ENCODE results near the gene PWWP3B. TPM values are rescaled to one million over a fixed set of nuclear protein-coding genes. Genes with fewer than 3 reads are reported as not detected.

Gene PWWP3B
- polyA plus RNA-seq, 1 donor (not counting 4 experiments of a cell fraction or from before 2014, with no cell fraction given), result 0.16 TPM

DNA sequence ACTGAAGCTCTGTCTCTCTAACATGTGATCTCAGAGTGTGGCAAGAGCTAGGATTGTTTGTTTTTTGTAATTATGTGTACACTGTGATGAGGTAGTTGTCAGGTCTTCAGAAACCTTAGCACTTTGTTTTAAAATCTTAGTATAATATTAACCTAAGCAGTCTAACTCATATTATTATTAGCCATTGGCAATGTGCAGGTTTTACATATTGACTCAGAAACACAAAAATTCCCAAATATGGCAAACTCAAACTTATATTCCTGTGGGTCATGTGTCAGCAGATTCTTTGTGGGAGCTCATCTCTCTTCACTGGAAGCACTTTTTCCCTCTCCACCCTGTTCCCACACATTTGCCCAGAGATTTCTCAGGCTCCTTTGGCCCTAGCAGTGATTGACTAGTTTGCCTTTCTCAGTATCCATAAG, 8.2 kb upstream of the PWWP3B start:
- dilution Hi-C loops (cut with MboI; ENCODE audit: extremely low pct_ligation_motif_present, low sequenced_read_pairs), result no loop called here
- FAIRE-seq, result no peak

DNA sequence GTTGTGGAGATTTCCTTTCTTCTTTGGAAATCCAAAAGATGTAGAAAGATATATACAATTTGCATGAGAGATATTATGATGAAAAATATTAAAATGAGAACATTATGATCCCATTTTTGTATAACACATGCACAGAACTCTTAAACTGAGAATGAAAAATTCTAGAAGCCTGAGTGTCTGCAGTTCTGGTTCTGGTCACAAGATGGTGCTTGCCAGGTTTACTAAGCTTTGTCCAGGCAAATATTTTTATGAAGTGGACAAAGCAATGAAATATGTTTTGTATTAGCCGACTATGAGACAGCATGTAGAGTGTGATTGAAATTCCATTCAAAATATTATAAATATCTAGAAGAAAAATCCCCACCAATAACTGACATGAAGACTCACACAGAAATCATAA, 2.2 kb downstream of the PWWP3B start:
- DNase-seq (ENCODE audit: low read depth, low spot score) (no peak), FAIRE-seq (no peak)
- H3K9me3 ChIP-seq (ENCODE audit: control insufficient read depth, low read depth, low read length), result no peaks in the 10 kb centered on the region
- H3K27me3 ChIP-seq (ENCODE audit: control insufficient read depth, extremely low read depth, insufficient read depth, low read length), result no peaks in the 10 kb centered on the region
- H4K20me1 ChIP-seq (ENCODE audit: control insufficient read depth, extremely low read depth, insufficient read depth, low read length), result no peaks in the 10 kb centered on the region
- dilution Hi-C loops (cut with MboI; ENCODE audit: extremely low pct_ligation_motif_present, low sequenced_read_pairs), result no loop called here
- H3K36me3 ChIP-seq (ENCODE audit: control insufficient read depth in 2 of 2, extremely low read depth in 1 of 2, insufficient read depth in 2 of 2, low read length in 2 of 2), result no peaks in the 10 kb centered on the region
- no peak overlapping the region for H3K27ac ChIP-seq (ENCODE audit: control insufficient read depth, insufficient read depth, low read length)
- H3K4me3 ChIP-seq (ENCODE audit: control insufficient read depth in 2 of 3, extremely low read depth in 1 of 3, insufficient read depth in 2 of 3, low read depth in 1 of 3, low read length in 3 of 3), result no peak overlapping the region
- no peaks in the 10 kb centered on the region for H3K9me1 ChIP-seq (ENCODE audit: control insufficient read depth, extremely low read depth, insufficient read depth, low read length)
- no peak overlapping the region for H2AFZ ChIP-seq (ENCODE audit: control insufficient read depth, low read length)
- H3K79me2 ChIP-seq (ENCODE audit: control insufficient read depth, insufficient read depth, low read length), result no peaks in the 10 kb centered on the region
- H3K4me2 ChIP-seq (ENCODE audit: control insufficient read depth, extremely low read depth, insufficient read depth, low read depth, low read length), result no peak overlapping the region
- no peak for TF ChIP-seq EZH2 (IDR thresholded peaks at IDR 0.05; ENCODE audit: low read length)
- TF ChIP-seq, protein P1, sequence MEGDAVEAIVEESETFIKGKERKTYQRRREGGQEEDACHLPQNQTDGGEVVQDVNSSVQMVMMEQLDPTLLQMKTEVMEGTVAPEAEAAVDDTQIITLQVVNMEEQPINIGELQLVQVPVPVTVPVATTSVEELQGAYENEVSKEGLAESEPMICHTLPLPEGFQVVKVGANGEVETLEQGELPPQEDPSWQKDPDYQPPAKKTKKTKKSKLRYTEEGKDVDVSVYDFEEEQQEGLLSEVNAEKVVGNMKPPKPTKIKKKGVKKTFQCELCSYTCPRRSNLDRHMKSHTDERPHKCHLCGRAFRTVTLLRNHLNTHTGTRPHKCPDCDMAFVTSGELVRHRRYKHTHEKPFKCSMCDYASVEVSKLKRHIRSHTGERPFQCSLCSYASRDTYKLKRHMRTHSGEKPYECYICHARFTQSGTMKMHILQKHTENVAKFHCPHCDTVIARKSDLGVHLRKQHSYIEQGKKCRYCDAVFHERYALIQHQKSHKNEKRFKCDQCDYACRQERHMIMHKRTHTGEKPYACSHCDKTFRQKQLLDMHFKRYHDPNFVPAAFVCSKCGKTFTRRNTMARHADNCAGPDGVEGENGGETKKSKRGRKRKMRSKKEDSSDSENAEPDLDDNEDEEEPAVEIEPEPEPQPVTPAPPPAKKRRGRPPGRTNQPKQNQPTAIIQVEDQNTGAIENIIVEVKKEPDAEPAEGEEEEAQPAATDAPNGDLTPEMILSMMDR (optimal IDR thresholded peaks at IDR 0.05 in 1 of 3, IDR thresholded peaks at IDR 0.05 in 1 of 3, conservative IDR thresholded peaks at IDR 0.05 in 1 of 3; ENCODE audit: extremely low read depth in 1 of 3, insufficient read depth in 2 of 3, low read length in 3 of 3), result peak in 2 of 3 experiments; percentile 39 to 74
- no peaks in the 10 kb centered on the region for H3K4me1 ChIP-seq (ENCODE audit: control insufficient read depth, extremely low read depth, insufficient read depth, low read length)
- H3K9ac ChIP-seq (ENCODE audit: control insufficient read depth, extremely low read depth, insufficient read depth, low read length), result no peak overlapping the region

More for the DNA sequence above, 8.2 kb upstream of the PWWP3B start:
- Histone ChIP-seq H3K9ac (ENCODE audit: control insufficient read depth, extremely low read depth, insufficient read depth, low read length) (no peak overlapping the region), H3K4me1 (ENCODE audit: control insufficient read depth, extremely low read depth, insufficient read depth, low read length) (no peaks in the 10 kb centered on the region), H2AFZ (ENCODE audit: control insufficient read depth, low read length) (no peak overlapping the region), H4K20me1 (ENCODE audit: control insufficient read depth, extremely low read depth, insufficient read depth, low read length) (no peaks in the 10 kb centered on the region), H3K27ac (ENCODE audit: control insufficient read depth, insufficient read depth, low read length) (no peak overlapping the region), H3K79me2 (ENCODE audit: control insufficient read depth, insufficient read depth, low read length) (no peaks in the 10 kb centered on the region), H3K4me3 (ENCODE audit: control insufficient read depth in 2 of 3, extremely low read depth in 1 of 3, insufficient read depth in 2 of 3, low read depth in 1 of 3, low read length in 3 of 3) (no peak overlapping the region), H3K4me2 (ENCODE audit: control insufficient read depth, extremely low read depth, insufficient read depth, low read depth, low read length) (no peak overlapping the region), H3K9me3 (ENCODE audit: control insufficient read depth, low read depth, low read length) (no peaks in the 10 kb centered on the region), H3K27me3 (ENCODE audit: control insufficient read depth, extremely low read depth, insufficient read depth, low read length) (peaks cover 4% of the 10 kb centered on the region), H3K9me1 (ENCODE audit: control insufficient read depth, extremely low read depth, insufficient read depth, low read length) (no peaks in the 10 kb centered on the region), H3K36me3 (ENCODE audit: control insufficient read depth in 2 of 2, extremely low read depth in 1 of 2, insufficient read depth in 2 of 2, low read length in 2 of 2) (no peaks in the 10 kb centered on the region)
- TF ChIP-seq EZH2 (IDR thresholded peaks at IDR 0.05; ENCODE audit: low read length), result no peak
- TF ChIP-seq, protein P1 (optimal IDR thresholded peaks at IDR 0.05 in 1 of 3, IDR thresholded peaks at IDR 0.05 in 1 of 3, conservative IDR thresholded peaks at IDR 0.05 in 1 of 3; ENCODE audit: extremely low read depth in 1 of 3, insufficient read depth in 2 of 3, low read length in 3 of 3), result no peak
- no peak for DNase-seq (ENCODE audit: low read depth, low spot score)

Data from keratinocyte (primary cell).